ENCODE measurements around the gene CDK11B. TPM values are rescaled to one million over a fixed set of nuclear protein-coding genes. Genes with fewer than 3 reads are reported as not detected.
"Not testable (repeated sequence)": the region's sequence is repeated elsewhere in the genome, so short reads cannot be mapped to it uniquely, and the experiment has no call there.

CDK11B gene
- total RNA-seq, 1 donor from 2014 or later, result 23.6 TPM

DNA sequence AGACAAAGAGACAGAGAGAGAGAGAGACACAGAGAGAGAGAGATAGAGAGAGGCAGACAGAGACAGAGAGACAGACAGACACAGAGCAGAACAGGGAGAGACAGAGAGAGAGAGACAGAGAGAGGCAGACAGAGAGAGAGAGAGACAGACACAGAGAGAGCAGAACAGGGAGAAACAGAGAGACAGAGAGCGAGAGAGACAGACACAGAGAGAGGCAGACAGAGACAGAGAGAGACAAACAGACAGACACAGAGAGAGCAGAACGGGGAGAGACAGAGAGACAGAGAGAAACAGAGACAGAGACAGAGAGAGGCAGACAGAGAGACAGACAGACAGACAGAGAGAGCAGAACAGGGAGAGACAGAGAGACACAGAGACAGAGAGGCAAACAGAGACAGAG, 63.5 kb downstream of the CDK11B start:
- DNase-seq; intact Hi-C loops (cut with DNase I); ATAC-seq (ENCODE audit: poor library complexity): not testable (repeated sequence)

DNA sequence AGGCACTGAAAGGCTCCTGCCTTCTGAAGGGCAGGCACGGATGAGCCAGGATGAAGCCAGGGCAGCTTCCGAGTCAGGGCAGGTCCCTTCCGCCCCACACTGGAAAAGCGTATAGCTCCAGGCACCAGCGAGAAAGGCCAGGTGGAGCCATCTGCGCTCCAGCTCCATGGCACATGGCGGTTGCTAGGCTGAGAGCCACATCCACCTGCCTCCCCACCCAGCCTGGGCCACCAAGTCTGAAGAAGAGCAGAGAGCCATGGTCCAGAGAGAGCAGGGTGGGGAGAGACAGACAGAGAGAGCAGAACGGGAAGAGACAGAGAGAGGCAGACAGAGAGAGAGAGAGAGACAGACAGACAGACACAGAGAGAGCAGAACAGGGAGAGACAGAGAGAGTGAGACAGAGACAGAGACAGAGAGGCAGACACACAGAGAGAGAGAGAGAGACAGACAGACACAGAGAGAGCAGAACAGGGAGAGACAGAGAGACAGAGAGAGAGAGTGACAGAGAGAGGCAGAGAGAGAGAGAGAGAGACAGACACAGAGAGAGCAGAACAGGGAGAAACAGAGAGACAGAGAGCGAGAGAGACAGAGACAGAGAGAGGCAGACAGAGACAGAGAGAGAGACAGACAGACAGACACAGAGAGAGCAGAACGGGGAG, 64.1 kb downstream of the CDK11B start:
- ATAC-seq (ENCODE audit: poor library complexity) (no peak), DNase-seq (no peak)
- intact Hi-C loops (cut with DNase I), result no loop called here

DNA sequence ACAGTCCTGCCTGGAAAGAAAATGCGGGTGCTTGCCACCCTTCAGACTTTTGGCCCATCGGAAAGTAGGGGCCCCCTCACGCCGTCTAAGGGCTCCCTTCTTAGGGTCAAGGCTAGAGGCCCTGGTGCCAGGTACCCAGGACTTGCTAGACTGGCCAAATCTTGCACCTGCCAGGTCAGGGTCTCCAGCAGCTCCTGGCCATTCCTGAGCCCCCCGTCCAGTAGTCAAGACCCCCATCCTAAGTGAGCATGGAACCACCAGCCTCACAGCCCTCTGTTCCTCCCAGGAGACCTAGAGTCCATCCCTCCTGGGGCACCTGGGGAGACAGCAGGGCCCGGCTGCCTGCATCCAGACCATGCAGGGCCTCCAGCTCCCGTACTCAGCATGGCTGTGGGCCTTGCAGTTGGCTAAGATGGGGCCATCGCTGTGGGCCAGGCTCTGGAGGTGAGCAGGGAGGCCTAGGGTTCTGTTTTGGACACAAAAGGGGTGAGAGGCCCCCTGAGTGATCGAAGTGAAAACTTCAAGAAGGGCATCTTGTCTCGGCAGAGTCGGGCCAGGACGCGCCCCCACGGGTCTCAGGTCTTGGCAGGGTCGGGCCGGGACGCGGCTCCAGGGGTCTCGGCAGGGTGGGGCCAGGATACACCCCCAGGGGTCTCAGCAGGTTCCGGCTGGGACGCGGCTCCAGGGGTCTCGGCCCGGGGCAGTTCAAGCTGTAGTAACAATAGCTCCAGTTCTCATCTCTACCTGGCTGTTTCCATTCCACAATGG, 64.8 kb downstream of the CDK11B start:
- ATAC-seq (ENCODE audit: poor library complexity) (no peak), DNase-seq (peak; percentile 16)
- intact Hi-C loops (cut with DNase I), result no loop called here

DNA sequence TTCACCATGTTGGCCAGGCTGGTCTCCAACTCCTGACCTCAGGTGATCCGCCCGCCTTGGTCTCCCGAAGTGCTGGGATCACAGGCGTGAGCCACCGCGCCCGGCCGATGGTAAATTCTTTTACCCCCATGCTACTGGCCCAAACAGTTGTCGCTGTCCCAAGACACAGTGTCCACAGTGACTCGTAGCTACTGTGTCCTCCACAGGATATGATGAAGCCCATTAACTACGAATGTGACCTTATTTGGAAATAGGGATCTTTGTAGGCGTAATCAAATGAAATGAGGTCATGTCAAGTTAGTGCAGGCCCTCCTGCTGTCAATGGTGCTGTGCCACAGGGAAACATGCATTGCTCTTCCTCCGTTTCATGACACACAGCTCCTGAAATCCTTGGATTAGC, 67.4 kb downstream of the CDK11B start:
- DNase-seq (no peak), ATAC-seq (ENCODE audit: poor library complexity) (no peak)
- intact Hi-C loops (cut with DNase I), result no loop called here

Other genes with a start within 250 kb of the CDK11B start
- 1.8 TPM for gene ANKRD65, start 237.7 kb downstream of the CDK11B start, total RNA-seq
- 17.1 TPM for gene VWA1, start 223.3 kb downstream of the CDK11B start, total RNA-seq
- gene ATAD3C, start 209.3 kb downstream of the CDK11B start, total RNA-seq, result 0.94 TPM
- 7.9 TPM for gene ATAD3B, start 187.2 kb downstream of the CDK11B start, total RNA-seq
- gene ATAD3A, start 146.8 kb downstream of the CDK11B start, total RNA-seq, result 18.5 TPM
- 7.5 TPM for gene TMEM240, start 118.4 kb downstream of the CDK11B start, total RNA-seq
- gene SSU72, start 84.1 kb downstream of the CDK11B start, total RNA-seq, result 106 TPM
- 2.0 TPM for gene FNDC10, start 58.9 kb downstream of the CDK11B start, total RNA-seq
- gene MIB2, start 43.5 kb downstream of the CDK11B start, total RNA-seq, result 110 TPM
- gene MMP23B, start 26.8 kb downstream of the CDK11B start, total RNA-seq, result 25.1 TPM
- gene SLC35E2B, start 33.8 kb upstream of the CDK11B start, total RNA-seq, result 20.4 TPM
- gene CDK11A, start 65.4 kb upstream of the CDK11B start, total RNA-seq, result 17.3 TPM
- 23.0 TPM for gene NADK, start 119.5 kb upstream of the CDK11B start, total RNA-seq
- 154 TPM for gene GNB1, start 232.1 kb upstream of the CDK11B start, total RNA-seq

Measured in Right ventricle myocardium superior (tissue), 1 donor.